H1 (cell line): ENCODE measurements around the gene RNF187. TPM values are rescaled to one million over a fixed set of nuclear protein-coding genes. Genes with fewer than 3 reads are reported as not detected.

Source experiments
- CTCF ChIA-PET: fragments of 300-600 bp; sonication (Branson Sonifier 250); formaldehyde crosslinking; loops from one replicate; lab custom pipeline; 2021; ENCODE audit not compliant: partially characterized antibody; lab: Charles Lee
- POLR2A ChIA-PET: fragments of 300-600 bp; sonication (Branson Sonifier 250); formaldehyde crosslinking; loops from one replicate; lab custom pipeline; 2021; ENCODE audit warnings: inconsistent platforms; ENCODE audit not compliant: partially characterized antibody; lab: Charles Lee
- DNase-seq, 2 experiments: peaks; one replicate each; pipeline versions ENCODE4 v3.0.0 to v3.0.0-alpha.2; 2010 to 2022; ENCODE audit warnings: low spot score in 2 of 2, low read depth in 1 of 2, mixed read lengths in 1 of 2
- FAIRE-seq: peaks from 2 replicates; lab custom pipeline; 2011; peaks lifted over from hg19 to GRCh38; lab: Jason Lieb, UNC
- H2AFZ ChIP-seq: 2 replicates; pipeline ENCODE4 v1.8.1; 2012; ENCODE audit warnings: low read length, inconsistent platforms
- H2AK5ac ChIP-seq: 2 replicates; pipeline ENCODE4 v1.6.1; 2013; ENCODE audit warnings: low read depth, low read length
- H2BK120ac ChIP-seq: replicated peaks from 2 replicates; pipeline ENCODE3; 2013; ENCODE audit warnings: low read depth, low read length, inconsistent platforms
- H2BK12ac ChIP-seq: 2 replicates; pipeline ENCODE4 v1.6.1; 2013; ENCODE audit warnings: low read depth, low read length
- H2BK15ac ChIP-seq: 2 replicates; pipeline ENCODE4 v1.6.1; 2013; ENCODE audit warnings: low read length
- H2BK20ac ChIP-seq: 2 replicates; pipeline ENCODE4 v1.6.1; 2013; ENCODE audit warnings: low read length
- H2BK5ac ChIP-seq: 2 replicates; pipeline ENCODE4 v1.6.1; 2013; ENCODE audit warnings: low read depth, low read length
- H3K14ac ChIP-seq: 2 replicates; pipeline ENCODE4 v1.6.1; 2013; ENCODE audit warnings: inconsistent platforms; ENCODE audit not compliant: insufficient read length
- H3K18ac ChIP-seq: 2 replicates; pipeline ENCODE4 v1.6.1; 2013; ENCODE audit warnings: low read length; ENCODE audit errors: extremely low read depth
- H3K23ac ChIP-seq: 2 replicates; pipeline ENCODE4 v1.6.1; 2013; ENCODE audit warnings: inconsistent platforms; ENCODE audit not compliant: insufficient read length
- H3K23me2 ChIP-seq: 2 replicates; pipeline ENCODE4 v1.6.1; 2013; ENCODE audit warnings: low read depth, low read length
- H3K27ac ChIP-seq: 2 replicates; pipeline ENCODE4 v1.6.1; 2011; ENCODE audit warnings: low read depth, low read length, inconsistent platforms
- H3K27me3 ChIP-seq, 4 experiments: replicated peaks in 1 of 4; 1 replicate in 1 of 4; 2 replicates in 3 of 4; pipeline versions ENCODE4 v1.6.1 to v1.8.1; 2011 to 2013; ENCODE audit warnings: low read length in 3 of 4, mild to moderate bottlenecking in 3 of 4, inconsistent platforms in 2 of 4, mixed read lengths in 2 of 4, moderate library complexity in 1 of 4; ENCODE audit not compliant: control insufficient read depth in 3 of 4, insufficient read depth in 3 of 4; ENCODE audit errors: extremely low read depth in 1 of 4
- H3K36me3 ChIP-seq, 4 experiments: 2 replicates each; pipeline versions ENCODE4 v1.6.1 to v1.8.1; 2011 to 2013; ENCODE audit warnings: mild to moderate bottlenecking in 4 of 4, low read length in 3 of 4, moderate library complexity in 2 of 4, control low read depth in 1 of 4, inconsistent platforms in 1 of 4; ENCODE audit not compliant: insufficient read depth in 4 of 4, control insufficient read depth in 2 of 4
- H3K4ac ChIP-seq: replicated peaks from 2 replicates; pipeline ENCODE3; 2013; ENCODE audit warnings: low read length, low read depth, mixed read lengths, inconsistent platforms; ENCODE audit not compliant: insufficient read length
- H3K4me1 ChIP-seq, 4 experiments: replicated peaks in 1 of 4; 1 replicate in 1 of 4; 2 replicates in 3 of 4; pipeline versions ENCODE4 v1.6.1 to v1.8.1; 2011 to 2013; ENCODE audit warnings: low read length in 3 of 4, inconsistent platforms in 2 of 4, mixed read lengths in 1 of 4; ENCODE audit not compliant: insufficient read depth in 4 of 4, control insufficient read depth in 3 of 4
- H3K4me2 ChIP-seq, 2 experiments: 2 replicates each; pipeline versions ENCODE4 v1.6.1 to v1.8.1; 2011 to 2013; ENCODE audit warnings: low read depth in 2 of 2, low read length in 2 of 2, control low read depth in 1 of 2, inconsistent platforms in 1 of 2, mild to moderate bottlenecking in 1 of 2; ENCODE audit not compliant: insufficient read depth in 1 of 2
- H3K4me3 ChIP-seq, 4 experiments: fragments of 200-600, 300-600 bp in 1 of 4; sonication (generic), shearing (Covaris generic), sonication (Bioruptor Twin) in 1 of 4; 2 replicates each; pipeline versions ENCODE4 v1.5.1 to v1.8.1; 2011 to 2016; ENCODE audit warnings: low read length in 4 of 4, low read depth in 3 of 4, control low read depth in 2 of 4, inconsistent platforms in 2 of 4, mild to moderate bottlenecking in 2 of 4, mixed read lengths in 1 of 4, moderate library complexity in 1 of 4; ENCODE audit not compliant: insufficient read depth in 2 of 4; ENCODE audit errors: extremely low read depth in 1 of 4
- H3K56ac ChIP-seq: replicated peaks from 2 replicates; pipeline ENCODE3; 2013; ENCODE audit warnings: low read depth, mild to moderate bottlenecking, mixed read lengths, low read length, inconsistent platforms; ENCODE audit not compliant: insufficient read length
- H3K79me1 ChIP-seq: 2 replicates; pipeline ENCODE4 v1.6.1; 2013; ENCODE audit warnings: low read depth, low read length, control low read depth
- H3K79me2 ChIP-seq, 2 experiments: 2 replicates each; pipeline versions ENCODE4 v1.6.1 to v1.8.1; 2012 to 2013; ENCODE audit warnings: low read length in 2 of 2, mild to moderate bottlenecking in 2 of 2, inconsistent platforms in 1 of 2; ENCODE audit not compliant: insufficient read depth in 2 of 2, control insufficient read depth in 1 of 2
- H3K9ac ChIP-seq, 4 experiments: replicated peaks in 1 of 4; 1 replicate in 1 of 4; 2 replicates in 3 of 4; pipeline versions ENCODE4 v1.6.1 to v1.8.1; 2011 to 2013; ENCODE audit warnings: low read depth in 3 of 4, low read length in 3 of 4, control low read depth in 2 of 4, mild to moderate bottlenecking in 2 of 4, moderate library complexity in 2 of 4, inconsistent platforms in 1 of 4; ENCODE audit errors: extremely low read depth in 1 of 4
- H3K9me3 ChIP-seq, 2 experiments: 2 replicates each; pipeline versions ENCODE4 v1.6.1 to v1.8.1; 2012 to 2013; ENCODE audit warnings: mild to moderate bottlenecking in 2 of 2, moderate library complexity in 2 of 2, control low read depth in 1 of 2, inconsistent platforms in 1 of 2, low read depth in 1 of 2, low read length in 1 of 2, mixed read lengths in 1 of 2; ENCODE audit not compliant: insufficient read depth in 2 of 2
- H4K20me1 ChIP-seq, 2 experiments: replicated peaks in 1 of 2; 2 replicates each; pipeline versions ENCODE3 to v1.8.1; 2011 to 2013; ENCODE audit warnings: inconsistent platforms in 2 of 2, low read length in 2 of 2, mild to moderate bottlenecking in 1 of 2; ENCODE audit not compliant: insufficient read depth in 2 of 2, control insufficient read depth in 1 of 2
- H4K5ac ChIP-seq: 2 replicates; pipeline ENCODE4 v1.6.1; 2013; ENCODE audit warnings: low read length, low read depth, mixed read lengths, inconsistent platforms; ENCODE audit not compliant: insufficient read length
- H4K8ac ChIP-seq: 2 replicates; pipeline ENCODE4 v1.8.0; 2013; ENCODE audit warnings: mild to moderate bottlenecking, moderate library complexity, low read length, inconsistent platforms; ENCODE audit not compliant: insufficient read depth; ENCODE audit errors: extremely low read depth
- H4K91ac ChIP-seq: replicated peaks from 2 replicates; pipeline ENCODE3; 2013; ENCODE audit warnings: low read length, mixed read lengths, inconsistent platforms; ENCODE audit not compliant: insufficient read length
- BCL11A ChIP-seq, 2 experiments: IDR thresholded peaks; one replicate each; pipeline ENCODE4 v1.6.1; 2011; ENCODE audit warnings: low read depth in 2 of 2, low read length in 2 of 2, mild to moderate bottlenecking in 2 of 2
- BRCA1 ChIP-seq: IDR thresholded peaks from 2 replicates; pipeline ENCODE4 v1.6.1; 2012; ENCODE audit warnings: low read depth, low read length, improper control_type of control experiment
- CHD2 ChIP-seq: IDR thresholded peaks from 2 replicates; pipeline ENCODE4 v1.6.1; 2012; ENCODE audit warnings: low read length, improper control_type of control experiment
- KDM1A ChIP-seq: fragments of 200-600, 300-600 bp; sonication (generic); IDR thresholded peaks from 2 replicates; pipeline ENCODE4 v1.7.1; 2016; ENCODE audit warnings: mild to moderate bottlenecking, low read length, borderline replicate concordance
- KDM4A ChIP-seq: IDR thresholded peaks from one replicate; pipeline ENCODE4 v1.7.1; 2012; ENCODE audit warnings: low read depth, mild to moderate bottlenecking, moderate library complexity, low read length, inconsistent platforms; ENCODE audit not compliant: severe bottlenecking
- NANOG ChIP-seq: IDR thresholded peaks from 2 replicates; pipeline ENCODE4 v1.6.1; 2011; ENCODE audit warnings: low read length, low read depth, mild to moderate bottlenecking, inconsistent platforms; ENCODE audit not compliant: insufficient read depth, poor library complexity, severe bottlenecking
- NRF1 ChIP-seq: IDR thresholded peaks from 2 replicates; pipeline ENCODE4 v1.6.1; 2011; ENCODE audit warnings: mild to moderate bottlenecking, low read depth, low read length, improper control_type of control experiment
- SP1 ChIP-seq: IDR thresholded peaks from 2 replicates; pipeline ENCODE4 v1.6.1; 2011; ENCODE audit warnings: low read depth, low read length
- SP2 ChIP-seq: IDR thresholded peaks from 2 replicates; pipeline ENCODE4 v1.6.1; 2012; ENCODE audit warnings: mild to moderate bottlenecking, low read length, inconsistent platforms
- TAF1 ChIP-seq: IDR thresholded peaks from 2 replicates; pipeline ENCODE4 v1.6.1; 2011; ENCODE audit warnings: mild to moderate bottlenecking, low read depth, low read length
- TCF12 ChIP-seq: IDR thresholded peaks from 2 replicates; pipeline ENCODE4 v1.6.1; 2011; ENCODE audit warnings: low read depth, mild to moderate bottlenecking, low read length
- ZNF274 ChIP-seq: IDR thresholded peaks from 2 replicates; pipeline ENCODE4 v1.7.0; 2012; ENCODE audit warnings: low read length, borderline replicate concordance; ENCODE audit errors: extremely low read depth
- WGBS, 2 experiments: shearing (Covaris generic) in 1 of 2; methylation state at CpG; one replicate each; pipeline versions ENCODE4 v1.1.6 to v1.1.7; 2013 to 2015; ENCODE audit warnings: low lambda C conversion rate in 2 of 2, mixed read lengths in 2 of 2, inconsistent platforms in 1 of 2, low coverage in 1 of 2, missing lambda C conversion rate in 1 of 2; ENCODE audit not compliant: insufficient replicate concordance in 2 of 2, insufficient coverage in 1 of 2, insufficient read length in 1 of 2; ENCODE audit errors: extremely low coverage in 1 of 2, missing lambda C conversion rate in 1 of 2; 5-methylcytosine and 5-hydroxymethylcytosine counted together
- polyA plus RNA-seq, 7 experiments: library from polyadenylated mRNA; depleted of rRNA in 3 of 7; stranded (reverse) in 5 of 7; unstranded in 2 of 7; fragments of >200 nt in 5 of 7; fragments of 200-250 nt in 2 of 7; gene quantifications; 1 replicate in 5 of 7; 2 replicates in 1 of 7; 4 replicates in 1 of 7; pipeline versions ENCODE4 v1.2.1 to v1.2.3, GENCODE V29; 2011 to 2013; ENCODE audit warnings: missing spikeins in 2 of 7, mixed read lengths in 2 of 7
- total RNA-seq: library from RNA; stranded (reverse); fragmentation: NEBNext Ultra II Directional; extraction: Animal tissue kit (Norgen Biotek cat#: 25700); gene quantifications from 2 replicates; pipeline ENCODE4 v1.2.1, GENCODE V29; 2021

Gene RNF187
- total and polyA plus RNA-seq, 2 of the 8 experiments (the other 6 are each of a cell fraction or from before 2014, with no cell fraction given): 47.0 to 113 TPM

GRCh38 chr1:228486596-228487335 is 416 bp upstream of the RNF187 start:
- H3K14ac ChIP-seq: no peak overlapping the region
- no peak for FAIRE-seq
- TF ChIP-seq NANOG (no peak), KDM1A (0 out of 2 replicates have a peak, but pooled peaks have one; percentile 12), TAF1 (no peak), NRF1 (no peak), KDM4A (peak; percentile 78), TCF12 (no peak), SP2 (no peak), CHD2 (no peak), ZNF274 (no peak), SP1 (peak; percentile 74; the same call in 1 of the 2 replicates), BCL11A (IDR thresholded peaks at IDR 0.05; ENCODE audit: low read depth in 2 of 2, low read length in 2 of 2) (no peak), BRCA1 (no peak)

More at GRCh38 chr1:228486596-228487335, 416 bp upstream of the RNF187 start:
- peak in 1 of 2 experiments; percentile 90 for DNase-seq
- no peak overlapping the region for H3K23ac ChIP-seq
- H3K4me3 ChIP-seq: peak overlapping the region; percentile 76 to 87 (median 85)
- WGBS, 2 experiments: 1% methylated on average over 42 of the region's 60 CpGs; no CpG with 5 or more reads in 1 of the 2 experiments
- peak overlapping the region; percentile 65; the same call in 1 of the 2 replicates for H2AFZ ChIP-seq
- peak overlapping the region; percentile 86 for H4K5ac ChIP-seq
- H3K9me3 ChIP-seq: no peaks in the 10 kb centered on the region
- H2BK5ac ChIP-seq: peak overlapping the region; percentile 95
- H3K18ac ChIP-seq: peak overlapping the region; percentile 95
- H4K91ac ChIP-seq: peak overlapping the region; percentile 99
- H3K79me1 ChIP-seq: peaks cover 16% of the 10 kb centered on the region
- peak overlapping the region; percentile 72; the same call in 1 of the 2 replicates for H2BK15ac ChIP-seq
- H2AK5ac ChIP-seq: no peak overlapping the region
- H2BK12ac ChIP-seq: peak overlapping the region; percentile 70; the same call in 1 of the 2 replicates
- no peaks in the 10 kb centered on the region; a peak in 1 of 4 replicates for H3K79me2 ChIP-seq
- peak overlapping the region; percentile 58 to 71 for H3K4me2 ChIP-seq
- CTCF ChIA-PET: interaction anchor here (0.5 to 2.3 kb wide), 12 partner anchors 11 to 607 kb away, joined by 3 to 15 read pairs (median 4); no protein-coding TSS in a partner anchor
- no peaks in the 10 kb centered on the region for H3K27me3 ChIP-seq
- H3K9ac ChIP-seq: peak overlapping the region; percentile 48 to 95 (median 88)
- H3K36me3 ChIP-seq: peaks cover 4 to 22% (median 8%) of the 10 kb centered on the region in 4 experiments; a peak in 7 of 8 replicates
- H2BK20ac ChIP-seq: 0 out of 2 replicates have a peak overlapping the region, but pooled peaks have one; percentile 86
- H4K20me1 ChIP-seq: peaks cover 3 to 15% of the 10 kb centered on the region in 2 experiments
- peak overlapping the region; percentile 81 for H4K8ac ChIP-seq
- peak overlapping the region; percentile 99 for H3K27ac ChIP-seq
- H3K4ac ChIP-seq: peak overlapping the region; percentile 87
- peak overlapping the region; percentile 94 for H3K56ac ChIP-seq
- POLR2A ChIA-PET: interaction anchor here (0.7 to 6.9 kb wide), 9 partner anchors 9 to 95 kb away, joined by 3 to 82 read pairs (median 5); partner anchors contain the start of gene TRIM11
- peaks cover 0 to 10% (median 6%) of the 10 kb centered on the region in 4 experiments; a peak in 6 of 7 replicates for H3K4me1 ChIP-seq
- H2BK120ac ChIP-seq: peak overlapping the region; percentile 99
- H3K23me2 ChIP-seq: peaks cover 12% of the 10 kb centered on the region
